ENCODE measurements around the gene STK38L.

DNA sequence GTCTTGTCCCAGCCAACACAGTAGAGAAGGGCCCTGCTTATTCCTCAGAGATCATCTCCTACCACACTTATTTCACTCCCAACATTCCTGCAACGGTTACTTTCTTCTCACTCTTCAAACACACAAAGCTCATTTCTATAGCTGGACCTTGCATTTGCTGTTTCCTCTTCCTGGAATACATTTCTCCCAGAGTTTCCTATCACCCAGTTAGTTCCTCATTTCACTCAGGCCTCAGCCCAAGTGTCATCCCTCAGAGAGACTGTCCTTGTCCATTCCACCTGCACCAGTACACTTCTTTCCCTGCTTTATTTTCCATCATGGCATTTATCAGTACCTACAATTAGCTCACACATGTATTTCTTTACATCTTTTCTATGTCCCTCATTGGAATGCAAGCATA, 14.7 kb upstream of the STK38L start:
- TF ChIP-seq CTCF (IDR thresholded peaks at IDR 0.05) (no peak), SIN3A (IDR thresholded peaks at IDR 0.05; ENCODE audit: borderline replicate concordance, insufficient read depth, low read depth, low read length) (no peak), TCF7L2 (IDR thresholded peaks at IDR 0.05; ENCODE audit: low read depth, low read length) (no peak), POLR2AphosphoS5 (IDR thresholded peaks at IDR 0.05; ENCODE audit: low read depth, low read length) (no peak)
- TF ChIP-seq, protein P1, sequence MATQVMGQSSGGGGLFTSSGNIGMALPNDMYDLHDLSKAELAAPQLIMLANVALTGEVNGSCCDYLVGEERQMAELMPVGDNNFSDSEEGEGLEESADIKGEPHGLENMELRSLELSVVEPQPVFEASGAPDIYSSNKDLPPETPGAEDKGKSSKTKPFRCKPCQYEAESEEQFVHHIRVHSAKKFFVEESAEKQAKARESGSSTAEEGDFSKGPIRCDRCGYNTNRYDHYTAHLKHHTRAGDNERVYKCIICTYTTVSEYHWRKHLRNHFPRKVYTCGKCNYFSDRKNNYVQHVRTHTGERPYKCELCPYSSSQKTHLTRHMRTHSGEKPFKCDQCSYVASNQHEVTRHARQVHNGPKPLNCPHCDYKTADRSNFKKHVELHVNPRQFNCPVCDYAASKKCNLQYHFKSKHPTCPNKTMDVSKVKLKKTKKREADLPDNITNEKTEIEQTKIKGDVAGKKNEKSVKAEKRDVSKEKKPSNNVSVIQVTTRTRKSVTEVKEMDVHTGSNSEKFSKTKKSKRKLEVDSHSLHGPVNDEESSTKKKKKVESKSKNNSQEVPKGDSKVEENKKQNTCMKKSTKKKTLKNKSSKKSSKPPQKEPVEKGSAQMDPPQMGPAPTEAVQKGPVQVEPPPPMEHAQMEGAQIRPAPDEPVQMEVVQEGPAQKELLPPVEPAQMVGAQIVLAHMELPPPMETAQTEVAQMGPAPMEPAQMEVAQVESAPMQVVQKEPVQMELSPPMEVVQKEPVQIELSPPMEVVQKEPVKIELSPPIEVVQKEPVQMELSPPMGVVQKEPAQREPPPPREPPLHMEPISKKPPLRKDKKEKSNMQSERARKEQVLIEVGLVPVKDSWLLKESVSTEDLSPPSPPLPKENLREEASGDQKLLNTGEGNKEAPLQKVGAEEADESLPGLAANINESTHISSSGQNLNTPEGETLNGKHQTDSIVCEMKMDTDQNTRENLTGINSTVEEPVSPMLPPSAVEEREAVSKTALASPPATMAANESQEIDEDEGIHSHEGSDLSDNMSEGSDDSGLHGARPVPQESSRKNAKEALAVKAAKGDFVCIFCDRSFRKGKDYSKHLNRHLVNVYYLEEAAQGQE (IDR thresholded peaks at IDR 0.05; ENCODE audit: insufficient read depth in 1 of 2, low read depth in 2 of 2, low read length in 1 of 2), result no peak
